ENCODE measurements around the gene GPR37L1.
"Not testable (repeated sequence)": the region's sequence is repeated elsewhere in the genome, so short reads cannot be mapped to it uniquely, and the experiment has no call there.

Gene GPR37L1

GRCh38 chr1:202134645-202135172, 12.0 kb downstream of the GPR37L1 start:
- DNase-seq (ENCODE audit: low read depth): no peak

DNA sequence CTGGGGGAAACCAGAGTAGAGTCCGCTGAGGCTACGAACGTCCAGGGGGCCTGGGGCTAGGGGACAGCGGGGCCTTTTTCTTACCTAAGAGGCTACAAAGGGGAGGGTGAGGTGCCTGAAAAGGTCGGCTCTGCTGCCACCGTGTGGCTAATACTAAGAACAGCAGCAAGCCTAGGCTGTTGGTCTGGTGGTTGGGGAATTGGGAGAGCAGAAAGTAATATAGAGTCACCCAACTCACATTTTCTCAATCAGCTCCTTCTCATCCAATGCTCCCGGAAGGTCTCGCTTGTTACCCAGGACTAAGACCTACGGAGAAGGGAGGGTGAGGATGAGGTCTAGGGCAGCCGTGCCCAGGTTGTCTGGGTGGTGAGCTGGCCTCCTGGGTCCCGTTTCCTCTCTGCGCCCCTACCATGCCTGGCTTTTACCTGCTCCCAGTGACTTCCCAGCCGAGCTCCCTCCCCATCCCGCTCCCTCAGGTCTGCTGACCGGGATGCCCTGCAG, 12.6 kb downstream of the GPR37L1 start:
- no peak for DNase-seq (ENCODE audit: low read depth)

GRCh38 chr1:202140833-202141232, 18.1 kb downstream of the GPR37L1 start:
- no peak for DNase-seq (ENCODE audit: low read depth)

- not testable (repeated sequence) for DNase-seq (ENCODE audit: low read depth)
Measured at GRCh38 chr1:202141468-202141867, 18.8 kb downstream of the GPR37L1 start.

GRCh38 chr1:202143011-202143767, 20.5 kb downstream of the GPR37L1 start:
- no peak for DNase-seq (ENCODE audit: low read depth)

GRCh38 chr1:202143768-202144401, 21.2 kb downstream of the GPR37L1 start:
- DNase-seq (ENCODE audit: low read depth): no peak

DNA sequence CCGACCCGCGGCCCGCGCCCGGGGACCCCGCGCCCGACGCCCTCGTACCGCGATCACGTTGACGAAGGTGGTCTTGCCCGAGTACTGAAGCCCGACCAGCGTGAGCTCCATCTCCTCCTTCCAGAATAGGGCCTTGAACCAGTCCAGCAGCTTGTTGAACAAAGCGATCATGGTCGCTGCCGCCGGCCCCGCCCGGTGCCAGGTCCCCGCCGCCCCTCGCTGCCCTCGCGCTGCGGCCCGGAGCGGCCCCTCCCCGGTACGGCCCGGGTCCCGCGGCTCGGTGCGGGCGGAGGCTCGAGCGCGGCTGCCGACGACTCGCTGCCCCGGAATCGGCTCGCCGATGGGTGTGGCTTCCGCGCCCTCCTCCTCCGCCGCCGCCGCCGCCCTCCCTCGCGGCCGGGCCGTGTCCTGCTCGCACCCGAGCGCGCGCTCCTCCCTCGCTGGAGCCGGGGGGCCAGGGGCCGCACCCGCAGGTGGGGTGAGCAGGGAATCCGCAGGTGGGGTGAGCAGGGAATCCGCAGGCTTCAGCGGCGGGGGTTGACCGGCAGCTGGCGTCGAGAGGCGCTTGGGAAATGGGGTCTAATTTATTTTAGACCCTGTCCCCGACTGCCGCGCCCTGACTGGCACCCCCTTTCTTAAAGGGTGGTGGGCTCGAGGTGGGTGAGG, 21.8 kb downstream of the GPR37L1 start, which contains the start of gene ARL8A:
Gene ARL8A, minus strand, starts transcription at position 336 of the 666 bp plus-strand sequence. Its CDS starts 165 bp downstream, at position 171.
- no peak for DNase-seq (ENCODE audit: low read depth)

GRCh38 chr1:202145068-202145743, 22.5 kb downstream of the GPR37L1 start:
- no peak for DNase-seq (ENCODE audit: low read depth)

- DNase-seq (ENCODE audit: low read depth): not testable (repeated sequence)
Measured at GRCh38 chr1:202145744-202146140, 23.0 kb downstream of the GPR37L1 start.

DNA sequence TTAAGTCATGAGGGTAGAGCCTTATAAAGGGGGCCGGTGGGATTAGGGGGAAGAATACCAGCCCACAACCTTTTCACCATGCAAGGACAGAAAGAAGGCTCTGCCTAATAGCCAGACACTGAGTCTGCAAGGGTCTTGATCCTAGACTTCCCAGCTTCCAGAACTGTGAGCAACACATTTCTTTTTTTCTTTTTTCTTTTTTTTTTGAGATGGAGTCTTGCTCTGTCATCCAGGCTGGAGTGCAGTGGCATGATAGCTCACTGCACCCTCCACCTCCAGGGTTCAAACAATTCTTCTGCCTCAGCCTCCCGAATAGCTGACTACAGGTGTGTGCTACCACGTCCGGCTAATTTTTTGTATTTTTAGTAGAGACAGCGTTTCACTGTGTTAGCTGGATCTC, 23.6 kb downstream of the GPR37L1 start:
- no peak for DNase-seq (ENCODE audit: low read depth)

DNA sequence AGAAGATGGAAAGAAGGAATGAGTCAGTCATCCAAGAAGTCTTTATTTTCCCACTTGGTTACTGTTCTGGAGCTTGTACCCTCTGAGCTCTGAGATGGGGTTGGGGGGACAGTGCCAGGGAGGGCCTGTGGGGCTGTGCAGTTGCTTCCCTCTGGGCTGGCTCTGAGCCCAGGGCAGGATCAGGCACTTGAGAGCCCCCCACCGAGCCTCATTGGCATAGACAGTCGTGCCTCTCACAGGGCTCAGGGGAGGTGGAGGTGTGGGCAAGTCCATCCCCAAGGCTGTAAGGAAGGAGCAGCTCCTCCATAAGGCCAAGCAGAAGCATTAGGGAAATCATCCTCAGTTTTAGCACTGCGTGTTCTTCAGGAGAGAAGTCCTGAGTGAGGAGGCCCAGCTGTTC, 24.3 kb downstream of the GPR37L1 start:
- DNase-seq (ENCODE audit: low read depth): no peak

DNA sequence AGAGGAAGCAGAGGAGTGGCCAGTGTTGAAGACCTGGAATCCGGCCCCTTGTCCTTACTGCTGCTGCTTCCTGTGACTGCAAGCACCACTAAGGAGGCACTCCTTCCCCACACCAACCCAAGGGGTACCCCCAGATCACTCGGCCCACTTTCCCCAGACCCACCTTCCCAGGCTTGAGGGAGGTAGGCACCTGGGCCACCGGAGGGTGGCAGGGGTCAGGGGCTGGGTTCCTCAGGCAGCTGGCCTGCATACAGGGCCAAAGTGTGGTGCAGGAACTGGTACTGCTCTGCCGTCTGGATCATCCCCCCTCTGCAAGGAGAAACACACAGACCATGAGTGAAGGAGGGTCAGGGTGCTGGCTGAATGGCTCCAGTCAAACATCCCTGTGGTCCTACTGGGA, 25.7 kb downstream of the GPR37L1 start:
- DNase-seq (ENCODE audit: low read depth): no peak

DNA sequence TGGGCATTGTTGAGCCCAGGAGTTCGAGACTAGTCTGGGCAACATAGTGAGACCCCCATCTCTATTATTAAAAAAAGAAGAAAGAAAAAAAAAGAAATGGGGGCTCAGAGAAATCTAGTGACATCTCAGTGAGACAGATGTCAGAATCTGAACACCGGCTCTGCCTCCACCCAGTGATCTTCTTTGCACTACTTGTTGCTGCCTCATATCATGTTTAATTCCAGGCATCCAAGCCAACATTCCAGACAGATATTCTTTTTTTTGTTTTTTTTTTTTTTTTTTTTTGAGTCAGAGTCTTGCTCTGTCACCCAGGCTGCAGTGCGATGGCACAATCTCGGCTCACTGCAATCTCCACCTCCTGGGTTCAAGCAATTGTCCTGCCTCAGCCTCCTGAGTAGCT, 26.8 kb downstream of the GPR37L1 start:
- DNase-seq (ENCODE audit: low read depth): no peak

GRCh38 chr1:202150187-202150586, 27.5 kb downstream of the GPR37L1 start:
- no peak for DNase-seq (ENCODE audit: low read depth)

DNA sequence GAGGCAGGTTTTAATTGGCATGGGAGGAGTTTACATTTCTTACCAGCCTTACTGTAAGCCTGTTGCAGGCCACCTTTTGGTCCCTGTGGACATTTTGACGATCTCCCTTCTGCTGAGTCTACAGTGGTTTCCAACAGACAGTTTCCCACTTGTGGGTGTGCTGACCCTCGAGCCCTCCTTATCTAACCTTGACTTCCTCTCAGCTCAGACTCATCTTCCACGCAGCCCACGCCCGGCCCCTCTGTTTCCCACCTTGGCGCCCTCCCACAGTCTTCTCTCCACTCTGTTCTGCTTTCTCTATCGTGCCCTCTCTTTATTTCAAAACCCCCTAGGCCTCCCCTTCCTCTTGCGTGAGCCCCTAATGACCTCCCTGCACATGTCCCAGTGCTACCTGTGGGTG, 27.9 kb downstream of the GPR37L1 start:
- no peak for DNase-seq (ENCODE audit: low read depth)

GRCh38 chr1:202151045-202151444, 28.3 kb downstream of the GPR37L1 start:
- DNase-seq (ENCODE audit: low read depth): no peak

GRCh38 chr1:202152399-202152798, 29.7 kb downstream of the GPR37L1 start:
- no peak for DNase-seq (ENCODE audit: low read depth)

DNA sequence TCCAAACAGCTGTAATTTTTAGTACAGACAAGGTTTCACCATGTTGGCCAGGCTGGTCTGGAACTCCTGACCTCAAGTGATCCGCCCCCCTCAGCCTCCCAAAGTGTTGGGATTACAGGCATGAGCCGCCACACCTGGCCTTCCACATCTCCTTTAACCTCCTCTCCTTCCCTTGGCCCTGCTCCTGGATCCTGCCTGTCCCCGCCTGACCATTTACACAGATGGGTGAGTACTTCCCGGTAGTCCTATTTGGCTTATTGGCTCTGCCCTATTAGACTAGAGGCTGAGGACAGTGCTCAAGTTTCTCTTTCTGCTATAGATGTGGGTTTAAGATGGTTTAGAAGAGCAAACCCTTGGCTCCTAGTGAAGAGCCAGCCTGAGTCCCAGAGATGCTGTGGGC, 30.6 kb downstream of the GPR37L1 start:
- no peak for DNase-seq (ENCODE audit: low read depth)

- no peak for DNase-seq (ENCODE audit: low read depth)
Measured at GRCh38 chr1:202154148-202154765, 31.5 kb downstream of the GPR37L1 start.

- DNase-seq (ENCODE audit: low read depth): no peak
Measured at GRCh38 chr1:202154766-202155477, 32.2 kb downstream of the GPR37L1 start.

GRCh38 chr1:202155478-202156021, 32.8 kb downstream of the GPR37L1 start:
- no peak for DNase-seq (ENCODE audit: low read depth)
